HepG2 (cell line): ENCODE results near the gene PPP1R13L. TPM values are rescaled to one million over a fixed set of nuclear protein-coding genes. Genes with fewer than 3 reads are reported as not detected.
A peak's percentile ranks its signal among the peaks of the same experiment; 100 is the strongest.

Experiments used
- ARNT ChIP-seq: fragments of 450-650 bp; IDR thresholded peaks from 2 replicates; pipeline ENCODE4 v1.6.1; 2017
- GPN1 ChIP-seq: sonication (generic); formaldehyde crosslinking; IDR thresholded peaks from 2 replicates; pipeline ENCODE4 v1.5.1; 2020; ENCODE audit warnings: missing genetic modification reagents, borderline replicate concordance
- HOXA7 ChIP-seq: sonication (generic); formaldehyde crosslinking; IDR thresholded peaks from 2 replicates; pipeline ENCODE4 v1.8.1; 2022; ENCODE audit warnings: mild to moderate bottlenecking, missing genetic modification reagents, moderate library complexity
- MTF2 ChIP-seq: sonication (generic); formaldehyde crosslinking; IDR thresholded peaks from 2 replicates; pipeline ENCODE4 v1.5.0; 2020; ENCODE audit warnings: missing genetic modification reagents, borderline replicate concordance
- MYC ChIP-seq: sonication (generic); formaldehyde crosslinking; IDR thresholded peaks from 2 replicates; pipeline ENCODE4 v1.9.0; 2021; ENCODE audit warnings: missing genetic modification reagents, borderline replicate concordance
- NFRKB ChIP-seq: fragments of 450-650 bp; IDR thresholded peaks from 2 replicates; pipeline ENCODE4 v1.6.1; 2017
- NR2C2 ChIP-seq: sonication (generic); formaldehyde crosslinking; IDR thresholded peaks from 2 replicates; pipeline ENCODE4 v1.4.0; 2020; ENCODE audit warnings: missing genetic modification reagents, mild to moderate bottlenecking, moderate library complexity, borderline replicate concordance
- SNRNP70 ChIP-seq: fragments of 200-400 bp; formaldehyde crosslinking; IDR thresholded peaks from 2 replicates; pipeline ENCODE4 v1.6.1; 2017; ENCODE audit warnings: mild to moderate bottlenecking, low read depth, low read length, moderate library complexity
- TCF12 ChIP-seq, 2 experiments: fragments of 450-650 bp in 1 of 2; sonication (generic) in 1 of 2; formaldehyde crosslinking in 1 of 2; IDR thresholded peaks; 2 replicates each; pipeline versions ENCODE4 v1.6.1 to v1.8.0; 2017 to 2022; ENCODE audit warnings: antibody characterized with exemption in 1 of 2, mild to moderate bottlenecking in 1 of 2, missing genetic modification reagents in 1 of 2, moderate library complexity in 1 of 2
- TP53 ChIP-seq: sonication (generic); formaldehyde crosslinking; conservative IDR thresholded peaks from 2 replicates; pipeline ENCODE4 v1.4.0; 2020; ENCODE audit warnings: missing genetic modification reagents
- WIZ ChIP-seq: sonication (generic); formaldehyde crosslinking; IDR thresholded peaks from 2 replicates; pipeline ENCODE4 v1.5.1; 2020; ENCODE audit warnings: mild to moderate bottlenecking, missing genetic modification reagents
- ZC3H13 ChIP-seq: sonication (generic); formaldehyde crosslinking; IDR thresholded peaks from 2 replicates; pipeline ENCODE4 v1.8.1; 2023; ENCODE audit warnings: mild to moderate bottlenecking, missing genetic modification reagents, moderate library complexity
- ZFY ChIP-seq: sonication (generic); formaldehyde crosslinking; IDR thresholded peaks from 2 replicates; pipeline ENCODE4 v1.4.0; 2020; ENCODE audit warnings: missing genetic modification reagents
- ZNF83 ChIP-seq: sonication (generic); formaldehyde crosslinking; IDR thresholded peaks from 2 replicates; pipeline ENCODE4 v1.4.0; 2020; ENCODE audit warnings: missing genetic modification reagents, mild to moderate bottlenecking, borderline replicate concordance
- polyA plus RNA-seq, 8 experiments: library from polyadenylated mRNA; depleted of rRNA in 3 of 8; stranded (reverse) in 7 of 8; unstranded in 1 of 8; fragments of >200 nt; fragmentation: Illumina TruSeq in 4 of 8; extraction: Trizol in 4 of 8; gene quantifications; 2 replicates each; pipeline versions ENCODE4 v1.2.1 to v1.2.3, GENCODE V29; 2011 to 2016; ENCODE audit warnings: low read depth in 4 of 8, missing spikeins in 1 of 8, mixed read lengths in 1 of 8; ENCODE audit not compliant: insufficient read depth in 1 of 8
- total RNA-seq, 5 experiments: library from RNA; depleted of rRNA; stranded (reverse); fragments of >200 nt; fragmentation: Illumina TruSeq; extraction: Trizol; gene quantifications; 2 replicates each; pipeline ENCODE4 v1.2.3, GENCODE V29; 2016; ENCODE audit warnings: low read depth in 1 of 5
- TF ChIP-seq, protein P1 (sequence below), 2 experiments: sonication (generic) in 1 of 2; formaldehyde crosslinking in 1 of 2; IDR thresholded peaks; 2 replicates each; pipeline versions ENCODE4 v1.6.1 to v1.9.0; 2014 to 2022; ENCODE audit warnings: antibody characterized with exemption in 1 of 2, borderline replicate concordance in 1 of 2, inconsistent platforms in 1 of 2, low read depth in 1 of 2, missing genetic modification reagents in 1 of 2
- TF ChIP-seq, protein P2 (sequence below): sonication (generic); formaldehyde crosslinking; IDR thresholded peaks from 2 replicates; pipeline ENCODE4 v1.9.0; 2021; ENCODE audit warnings: missing genetic modification reagents, borderline replicate concordance
- TF ChIP-seq, protein P3 (sequence below): sonication (generic); formaldehyde crosslinking; IDR thresholded peaks from 2 replicates; pipeline ENCODE4 v1.4.0; 2020; ENCODE audit warnings: missing genetic modification reagents, borderline replicate concordance

PPP1R13L gene
- total and polyA plus RNA-seq, 2 of the 13 experiments (the other 11 are each of a cell fraction or from before 2014, with no cell fraction given): 1.3 to 6.6 TPM

DNA sequence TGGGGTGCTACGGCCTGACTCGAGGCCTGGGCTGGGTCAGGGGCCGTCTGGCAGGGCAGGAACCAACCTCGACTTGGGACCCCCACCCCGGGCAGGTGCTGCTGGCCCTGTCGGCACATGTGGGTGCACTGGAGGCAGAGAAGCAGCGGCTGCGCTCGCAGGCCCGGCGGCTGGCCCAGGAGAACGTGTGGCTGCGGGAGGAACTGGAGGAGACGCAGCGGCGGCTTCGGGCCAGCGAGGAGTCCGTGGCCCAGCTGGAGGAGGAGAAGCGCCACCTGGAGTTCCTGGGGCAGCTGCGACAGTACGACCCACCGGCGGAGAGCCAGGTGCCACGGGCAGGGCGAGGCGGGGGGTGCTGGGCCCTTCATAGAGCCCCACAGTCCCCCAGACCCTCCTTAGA is 58.4 kb downstream of the PPP1R13L start (continued):
- TF ChIP-seq, protein P1, sequence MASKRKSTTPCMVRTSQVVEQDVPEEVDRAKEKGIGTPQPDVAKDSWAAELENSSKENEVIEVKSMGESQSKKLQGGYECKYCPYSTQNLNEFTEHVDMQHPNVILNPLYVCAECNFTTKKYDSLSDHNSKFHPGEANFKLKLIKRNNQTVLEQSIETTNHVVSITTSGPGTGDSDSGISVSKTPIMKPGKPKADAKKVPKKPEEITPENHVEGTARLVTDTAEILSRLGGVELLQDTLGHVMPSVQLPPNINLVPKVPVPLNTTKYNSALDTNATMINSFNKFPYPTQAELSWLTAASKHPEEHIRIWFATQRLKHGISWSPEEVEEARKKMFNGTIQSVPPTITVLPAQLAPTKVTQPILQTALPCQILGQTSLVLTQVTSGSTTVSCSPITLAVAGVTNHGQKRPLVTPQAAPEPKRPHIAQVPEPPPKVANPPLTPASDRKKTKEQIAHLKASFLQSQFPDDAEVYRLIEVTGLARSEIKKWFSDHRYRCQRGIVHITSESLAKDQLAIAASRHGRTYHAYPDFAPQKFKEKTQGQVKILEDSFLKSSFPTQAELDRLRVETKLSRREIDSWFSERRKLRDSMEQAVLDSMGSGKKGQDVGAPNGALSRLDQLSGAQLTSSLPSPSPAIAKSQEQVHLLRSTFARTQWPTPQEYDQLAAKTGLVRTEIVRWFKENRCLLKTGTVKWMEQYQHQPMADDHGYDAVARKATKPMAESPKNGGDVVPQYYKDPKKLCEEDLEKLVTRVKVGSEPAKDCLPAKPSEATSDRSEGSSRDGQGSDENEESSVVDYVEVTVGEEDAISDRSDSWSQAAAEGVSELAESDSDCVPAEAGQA (IDR thresholded peaks at IDR 0.05; ENCODE audit: low read depth): no peak
- TF ChIP-seq, protein P1 (CRISPR knock-in tag; IDR thresholded peaks at IDR 0.05; ENCODE audit: borderline replicate concordance): no peak
- no peak for TF ChIP-seq ZNF83
- TF ChIP-seq ARNT: no peak
- no peak for TF ChIP-seq ZC3H13 (CRISPR knock-in tag)
- TF ChIP-seq SNRNP70: no peak
- TF ChIP-seq TCF12 (IDR thresholded peaks at IDR 0.05): no peak
- TF ChIP-seq TCF12 (CRISPR knock-in tag; IDR thresholded peaks at IDR 0.05): no peak
- TF ChIP-seq HOXA7 (CRISPR knock-in tag): no peak
- TF ChIP-seq TP53 (CRISPR knock-in tag): no peak
- no peak for TF ChIP-seq NFRKB
- peak; percentile 20; the same call in 1 of the 2 replicates for TF ChIP-seq MYC (CRISPR knock-in tag)
- TF ChIP-seq MTF2 (CRISPR knock-in tag): peak; percentile 93; the same call in 1 of the 2 replicates
- TF ChIP-seq, protein P2, sequence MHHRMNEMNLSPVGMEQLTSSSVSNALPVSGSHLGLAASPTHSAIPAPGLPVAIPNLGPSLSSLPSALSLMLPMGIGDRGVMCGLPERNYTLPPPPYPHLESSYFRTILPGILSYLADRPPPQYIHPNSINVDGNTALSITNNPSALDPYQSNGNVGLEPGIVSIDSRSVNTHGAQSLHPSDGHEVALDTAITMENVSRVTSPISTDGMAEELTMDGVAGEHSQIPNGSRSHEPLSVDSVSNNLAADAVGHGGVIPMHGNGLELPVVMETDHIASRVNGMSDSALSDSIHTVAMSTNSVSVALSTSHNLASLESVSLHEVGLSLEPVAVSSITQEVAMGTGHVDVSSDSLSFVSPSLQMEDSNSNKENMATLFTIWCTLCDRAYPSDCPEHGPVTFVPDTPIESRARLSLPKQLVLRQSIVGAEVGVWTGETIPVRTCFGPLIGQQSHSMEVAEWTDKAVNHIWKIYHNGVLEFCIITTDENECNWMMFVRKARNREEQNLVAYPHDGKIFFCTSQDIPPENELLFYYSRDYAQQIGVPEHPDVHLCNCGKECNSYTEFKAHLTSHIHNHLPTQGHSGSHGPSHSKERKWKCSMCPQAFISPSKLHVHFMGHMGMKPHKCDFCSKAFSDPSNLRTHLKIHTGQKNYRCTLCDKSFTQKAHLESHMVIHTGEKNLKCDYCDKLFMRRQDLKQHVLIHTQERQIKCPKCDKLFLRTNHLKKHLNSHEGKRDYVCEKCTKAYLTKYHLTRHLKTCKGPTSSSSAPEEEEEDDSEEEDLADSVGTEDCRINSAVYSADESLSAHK: no peak
- no peak for TF ChIP-seq NR2C2 (CRISPR knock-in tag)
- TF ChIP-seq, protein P3, sequence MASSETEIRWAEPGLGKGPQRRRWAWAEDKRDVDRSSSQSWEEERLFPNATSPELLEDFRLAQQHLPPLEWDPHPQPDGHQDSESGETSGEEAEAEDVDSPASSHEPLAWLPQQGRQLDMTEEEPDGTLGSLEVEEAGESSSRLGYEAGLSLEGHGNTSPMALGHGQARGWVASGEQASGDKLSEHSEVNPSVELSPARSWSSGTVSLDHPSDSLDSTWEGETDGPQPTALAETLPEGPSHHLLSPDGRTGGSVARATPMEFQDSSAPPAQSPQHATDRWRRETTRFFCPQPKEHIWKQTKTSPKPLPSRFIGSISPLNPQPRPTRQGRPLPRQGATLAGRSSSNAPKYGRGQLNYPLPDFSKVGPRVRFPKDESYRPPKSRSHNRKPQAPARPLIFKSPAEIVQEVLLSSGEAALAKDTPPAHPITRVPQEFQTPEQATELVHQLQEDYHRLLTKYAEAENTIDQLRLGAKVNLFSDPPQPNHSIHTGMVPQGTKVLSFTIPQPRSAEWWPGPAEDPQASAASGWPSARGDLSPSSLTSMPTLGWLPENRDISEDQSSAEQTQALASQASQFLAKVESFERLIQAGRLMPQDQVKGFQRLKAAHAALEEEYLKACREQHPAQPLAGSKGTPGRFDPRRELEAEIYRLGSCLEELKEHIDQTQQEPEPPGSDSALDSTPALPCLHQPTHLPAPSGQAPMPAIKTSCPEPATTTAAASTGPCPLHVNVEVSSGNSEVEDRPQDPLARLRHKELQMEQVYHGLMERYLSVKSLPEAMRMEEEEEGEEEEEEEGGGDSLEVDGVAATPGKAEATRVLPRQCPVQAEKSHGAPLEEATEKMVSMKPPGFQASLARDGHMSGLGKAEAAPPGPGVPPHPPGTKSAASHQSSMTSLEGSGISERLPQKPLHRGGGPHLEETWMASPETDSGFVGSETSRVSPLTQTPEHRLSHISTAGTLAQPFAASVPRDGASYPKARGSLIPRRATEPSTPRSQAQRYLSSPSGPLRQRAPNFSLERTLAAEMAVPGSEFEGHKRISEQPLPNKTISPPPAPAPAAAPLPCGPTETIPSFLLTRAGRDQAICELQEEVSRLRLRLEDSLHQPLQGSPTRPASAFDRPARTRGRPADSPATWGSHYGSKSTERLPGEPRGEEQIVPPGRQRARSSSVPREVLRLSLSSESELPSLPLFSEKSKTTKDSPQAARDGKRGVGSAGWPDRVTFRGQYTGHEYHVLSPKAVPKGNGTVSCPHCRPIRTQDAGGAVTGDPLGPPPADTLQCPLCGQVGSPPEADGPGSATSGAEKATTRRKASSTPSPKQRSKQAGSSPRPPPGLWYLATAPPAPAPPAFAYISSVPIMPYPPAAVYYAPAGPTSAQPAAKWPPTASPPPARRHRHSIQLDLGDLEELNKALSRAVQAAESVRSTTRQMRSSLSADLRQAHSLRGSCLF (CRISPR knock-in tag): no peak
- TF ChIP-seq WIZ (CRISPR knock-in tag): no peak
- no peak for TF ChIP-seq GPN1 (CRISPR knock-in tag)
- TF ChIP-seq ZFY (CRISPR knock-in tag): 0 out of 2 replicates have a peak, but pooled peaks have one; percentile 25
